ENCODE data around the gene GRM4. TPM values are rescaled to one million over a fixed set of nuclear protein-coding genes. Genes with fewer than 3 reads are reported as not detected.

Gene GRM4
- total RNA-seq, 1 experiment from 2014 or later: not detected

DNA sequence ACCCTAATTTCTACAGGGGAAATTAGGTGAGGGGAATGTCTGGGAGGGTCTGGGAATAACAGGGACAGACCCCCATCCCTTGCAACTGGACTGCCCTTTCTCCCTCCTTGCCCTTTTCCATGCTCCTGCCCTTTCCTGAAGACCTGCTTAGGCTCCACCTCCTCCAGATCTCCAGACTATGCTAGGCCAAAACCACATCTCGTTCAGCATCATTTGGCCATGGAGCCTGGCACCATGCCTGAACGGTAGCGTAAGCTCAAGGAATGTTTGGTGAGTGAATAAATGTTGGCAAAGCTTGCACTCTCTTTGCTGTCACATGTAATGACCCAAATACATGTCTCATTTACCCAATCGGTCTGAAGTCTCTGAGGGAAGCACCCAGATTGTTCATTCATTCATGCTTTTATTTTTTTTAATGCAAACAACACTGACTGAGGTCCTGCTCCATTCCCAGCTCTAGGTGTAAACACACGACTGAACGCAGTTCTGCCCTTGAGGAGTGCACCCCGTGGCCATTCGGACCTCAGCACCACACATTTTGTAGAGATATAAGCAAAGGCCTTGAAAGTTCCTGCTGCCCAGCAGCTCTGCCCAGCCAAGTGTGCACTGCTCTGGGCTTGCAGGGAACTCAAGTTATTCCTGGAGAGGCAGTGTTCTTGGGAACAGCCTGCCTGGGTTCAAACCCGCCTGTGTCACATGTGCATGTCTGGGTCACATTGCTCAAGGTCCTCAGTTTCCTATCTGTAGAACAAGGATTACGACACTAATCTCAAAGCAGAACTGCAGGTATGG is 1.1 kb upstream of the GRM4 start:
- H3K9me2 ChIP-seq (ENCODE audit: insufficient read depth): no peaks in the 10 kb centered on the region
- no peaks in the 10 kb centered on the region for H3F3A ChIP-seq (ENCODE audit: insufficient read depth, low read depth)
- POLR2A ChIA-PET (ENCODE audit: unreplicated experiment): no interaction called here
- intact Hi-C loops (cut with micrococcal nuclease; ENCODE audit: unreplicated experiment): no loop called here
- no TSS peak for BruUV-seq (replicated peaks)
- no peaks in the 10 kb centered on the region for H3K4me1 ChIP-seq (replicated peaks; ENCODE audit: insufficient read depth)
- H4K20me1 ChIP-seq (ENCODE audit: insufficient read depth): no peaks in the 10 kb centered on the region
- no peak overlapping the region for H3K4me2 ChIP-seq
- no peaks in the 10 kb centered on the region for H3K9me3 ChIP-seq (ENCODE audit: insufficient read depth, low read depth)
- peaks cover 71% of the 10 kb centered on the region for H3K27me3 ChIP-seq (ENCODE audit: insufficient read depth, low read depth)
- H3K79me2 ChIP-seq (ENCODE audit: low read depth): no peaks in the 10 kb centered on the region
- H3K36me3 ChIP-seq (ENCODE audit: low read depth): no peaks in the 10 kb centered on the region
- H2AFZ ChIP-seq: no peak overlapping the region
- no peak overlapping the region for H3K27ac ChIP-seq
- no peak for TF ChIP-seq EZH2 (IDR thresholded peaks at IDR 0.05; ENCODE audit: low read depth)
- TF ChIP-seq, protein P1, sequence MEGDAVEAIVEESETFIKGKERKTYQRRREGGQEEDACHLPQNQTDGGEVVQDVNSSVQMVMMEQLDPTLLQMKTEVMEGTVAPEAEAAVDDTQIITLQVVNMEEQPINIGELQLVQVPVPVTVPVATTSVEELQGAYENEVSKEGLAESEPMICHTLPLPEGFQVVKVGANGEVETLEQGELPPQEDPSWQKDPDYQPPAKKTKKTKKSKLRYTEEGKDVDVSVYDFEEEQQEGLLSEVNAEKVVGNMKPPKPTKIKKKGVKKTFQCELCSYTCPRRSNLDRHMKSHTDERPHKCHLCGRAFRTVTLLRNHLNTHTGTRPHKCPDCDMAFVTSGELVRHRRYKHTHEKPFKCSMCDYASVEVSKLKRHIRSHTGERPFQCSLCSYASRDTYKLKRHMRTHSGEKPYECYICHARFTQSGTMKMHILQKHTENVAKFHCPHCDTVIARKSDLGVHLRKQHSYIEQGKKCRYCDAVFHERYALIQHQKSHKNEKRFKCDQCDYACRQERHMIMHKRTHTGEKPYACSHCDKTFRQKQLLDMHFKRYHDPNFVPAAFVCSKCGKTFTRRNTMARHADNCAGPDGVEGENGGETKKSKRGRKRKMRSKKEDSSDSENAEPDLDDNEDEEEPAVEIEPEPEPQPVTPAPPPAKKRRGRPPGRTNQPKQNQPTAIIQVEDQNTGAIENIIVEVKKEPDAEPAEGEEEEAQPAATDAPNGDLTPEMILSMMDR (conservative IDR thresholded peaks at IDR 0.05): no peak
- no peak overlapping the region for H3K4me3 ChIP-seq
- no peak for DNase-seq
- CTCF ChIA-PET: interaction anchor here (0.6 kb wide), 1 partner anchor 268 kb away, joined by 5 read pairs; no protein-coding TSS in a partner anchor

GRCh38 chr6:34145161-34146020 is 496 bp downstream of the GRM4 start:
- no peaks in the 10 kb centered on the region for H3K9me3 ChIP-seq (ENCODE audit: insufficient read depth, low read depth)
- peak in 1 of 2 experiments; percentile 33 for DNase-seq
- ChIA-PET POLR2A (ENCODE audit: unreplicated experiment) (interaction anchor here (0.6 kb wide), 2 partner anchors 364 to 434 kb away, joined by 5 to 12 read pairs; partner anchors contain the start of gene UQCC2), CTCF (interaction anchor here (1.1 kb wide), 1 partner anchor 374 kb away, joined by 5 read pairs; no protein-coding TSS in a partner anchor)
- no peaks in the 10 kb centered on the region for H3K4me1 ChIP-seq (replicated peaks; ENCODE audit: insufficient read depth)
- peak; percentile 80; the same call in 1 of the 2 replicates for TF ChIP-seq EZH2 (IDR thresholded peaks at IDR 0.05; ENCODE audit: low read depth)
- TF ChIP-seq, protein P1 (conservative IDR thresholded peaks at IDR 0.05): no peak
- intact Hi-C loops (cut with micrococcal nuclease; ENCODE audit: unreplicated experiment): no loop called here
- peaks cover 71% of the 10 kb centered on the region for H3K27me3 ChIP-seq (ENCODE audit: insufficient read depth, low read depth)
- no peak overlapping the region for H3K27ac ChIP-seq
- H3K9me2 ChIP-seq (ENCODE audit: insufficient read depth): no peaks in the 10 kb centered on the region
- no peaks in the 10 kb centered on the region for H4K20me1 ChIP-seq (ENCODE audit: insufficient read depth)
- peak overlapping the region; percentile 61 for H3K4me3 ChIP-seq
- no TSS peak for BruUV-seq (replicated peaks)
- H3K79me2 ChIP-seq (ENCODE audit: low read depth): no peaks in the 10 kb centered on the region
- H3K36me3 ChIP-seq (ENCODE audit: low read depth): no peaks in the 10 kb centered on the region
- H3F3A ChIP-seq (ENCODE audit: insufficient read depth, low read depth): no peaks in the 10 kb centered on the region
- peak overlapping the region; percentile 52; the same call in 1 of the 2 replicates for H2AFZ ChIP-seq
- peak overlapping the region; percentile 77 for H3K4me2 ChIP-seq

DNA sequence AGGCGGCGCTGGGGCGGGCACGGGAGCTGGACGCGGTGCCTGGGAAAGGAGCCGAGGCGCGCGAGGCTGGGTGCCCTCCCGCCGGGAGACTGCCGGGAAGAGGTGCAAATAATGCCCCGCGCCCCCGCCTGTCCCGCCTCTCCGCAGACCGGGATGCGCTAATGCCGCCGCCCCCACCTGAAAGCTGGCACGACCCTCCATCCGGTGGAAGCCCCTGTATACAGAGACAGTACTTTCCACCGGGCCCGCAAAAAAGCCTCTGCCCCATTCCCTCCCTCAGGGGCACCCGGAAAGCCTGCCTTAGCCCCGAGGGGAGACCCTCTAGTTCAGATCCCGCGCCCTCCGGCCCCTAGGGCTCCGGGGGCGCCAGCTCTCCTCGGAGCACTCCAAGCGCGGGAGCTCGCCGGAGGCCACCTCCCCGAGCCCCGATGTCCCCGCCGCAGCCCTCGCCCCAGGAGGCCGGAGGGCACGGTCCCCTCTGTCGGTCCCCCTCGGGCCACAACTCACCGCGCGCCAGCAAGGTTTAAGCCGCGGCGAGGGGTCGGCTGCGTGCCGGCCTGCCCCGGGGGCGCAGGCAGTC is 1.2 kb downstream of the GRM4 start:
- CTCF ChIA-PET: interaction anchor here (1.1 kb wide), 1 partner anchor 373 kb away, joined by 5 read pairs; no protein-coding TSS in a partner anchor
- H3K4me1 ChIP-seq (replicated peaks; ENCODE audit: insufficient read depth): no peaks in the 10 kb centered on the region
- no TSS peak for BruUV-seq (replicated peaks)
- intact Hi-C loops (cut with micrococcal nuclease; ENCODE audit: unreplicated experiment): no loop called here
- no peaks in the 10 kb centered on the region for H3K9me2 ChIP-seq (ENCODE audit: insufficient read depth)
- no peaks in the 10 kb centered on the region for H4K20me1 ChIP-seq (ENCODE audit: insufficient read depth)
- POLR2A ChIA-PET (ENCODE audit: unreplicated experiment): interaction anchor here (0.6 kb wide), 1 partner anchor 364 kb away, joined by 5 read pairs; no protein-coding TSS in a partner anchor
- H2AFZ ChIP-seq: no peak overlapping the region
- no peaks in the 10 kb centered on the region for H3K79me2 ChIP-seq (ENCODE audit: low read depth)
- no peaks in the 10 kb centered on the region for H3F3A ChIP-seq (ENCODE audit: insufficient read depth, low read depth)
- no peak overlapping the region for H3K27ac ChIP-seq
- peak overlapping the region; percentile 77 for H3K4me2 ChIP-seq
- H3K27me3 ChIP-seq (ENCODE audit: insufficient read depth, low read depth): peaks cover 71% of the 10 kb centered on the region
- no peaks in the 10 kb centered on the region for H3K9me3 ChIP-seq (ENCODE audit: insufficient read depth, low read depth)
- H3K4me3 ChIP-seq: peak overlapping the region; percentile 61
- TF ChIP-seq, protein P1 (conservative IDR thresholded peaks at IDR 0.05): no peak
- TF ChIP-seq EZH2 (IDR thresholded peaks at IDR 0.05; ENCODE audit: low read depth): no peak
- DNase-seq: no peak
- no peaks in the 10 kb centered on the region for H3K36me3 ChIP-seq (ENCODE audit: low read depth)

Data from PC-9 (cell line).